GM21786 (cell line): Measurements from ENCODE around the gene SLC38A1.
A peak's percentile ranks its signal among the peaks of the same experiment; 100 is the strongest.

Experiments
- ATAC-seq: cut with Tn5 transposase; IDR thresholded peaks from one replicate; pipeline ENCODE4 v1.9.1; 2021; ENCODE audit not compliant: unreplicated experiment

SLC38A1 gene

DNA sequence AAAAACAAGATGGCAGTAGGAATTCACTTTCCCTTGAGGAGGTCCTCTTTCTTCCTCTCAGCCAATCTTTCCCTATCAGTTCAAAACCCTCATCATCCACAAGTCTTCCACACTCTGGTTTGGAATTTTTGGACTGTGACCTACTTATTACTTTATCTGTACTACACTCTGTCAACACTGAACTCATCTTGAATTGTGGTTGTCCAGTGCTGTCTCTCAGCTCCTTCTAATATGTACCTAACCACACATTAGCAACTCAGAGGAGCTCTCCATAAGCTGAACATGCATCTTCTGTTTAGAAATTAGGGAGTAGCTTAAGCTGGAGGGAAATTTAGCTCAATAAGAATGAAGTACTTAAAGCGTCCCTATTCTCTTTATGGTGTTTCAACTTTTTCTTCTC is 34.8 kb downstream of the SLC38A1 start:
- no peak for ATAC-seq

DNA sequence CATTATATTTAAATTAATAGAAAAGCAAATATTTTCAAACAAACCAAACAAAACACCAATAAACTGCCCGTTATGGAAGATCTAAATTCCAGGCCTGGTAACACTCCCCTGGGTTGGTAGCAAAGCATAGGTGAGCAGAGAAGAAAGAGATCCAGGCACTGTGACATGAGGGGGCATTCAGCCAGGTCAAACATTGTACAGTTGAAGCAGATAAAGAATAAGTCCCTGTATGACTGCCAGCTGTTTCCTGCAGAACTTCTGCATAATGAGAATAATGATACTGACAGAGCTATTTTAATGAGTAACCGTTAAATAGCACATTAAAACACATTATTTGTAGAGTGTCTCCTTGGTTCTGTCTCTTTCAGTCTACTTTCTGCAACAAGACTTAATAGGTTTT is 35.4 kb downstream of the SLC38A1 start:
- ATAC-seq = no peak

DNA sequence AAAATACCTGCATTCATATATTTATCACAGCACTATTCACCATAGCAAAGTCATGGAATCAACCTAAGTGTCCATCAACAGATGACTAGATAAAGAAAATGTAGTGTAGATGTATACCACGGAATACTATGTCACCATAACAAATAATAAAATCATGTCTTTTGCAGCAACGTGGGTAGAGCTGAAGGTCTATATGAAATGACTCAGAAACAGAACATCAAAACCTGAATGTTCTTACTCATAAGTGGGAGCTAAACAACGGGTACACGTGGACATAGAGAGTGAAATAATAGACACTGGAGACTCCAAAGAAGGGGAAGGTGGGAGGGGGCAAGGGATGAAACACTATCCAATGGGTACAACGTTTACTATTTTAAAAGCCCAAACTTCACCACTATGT is 37.9 kb downstream of the SLC38A1 start:
- ATAC-seq = no peak

DNA sequence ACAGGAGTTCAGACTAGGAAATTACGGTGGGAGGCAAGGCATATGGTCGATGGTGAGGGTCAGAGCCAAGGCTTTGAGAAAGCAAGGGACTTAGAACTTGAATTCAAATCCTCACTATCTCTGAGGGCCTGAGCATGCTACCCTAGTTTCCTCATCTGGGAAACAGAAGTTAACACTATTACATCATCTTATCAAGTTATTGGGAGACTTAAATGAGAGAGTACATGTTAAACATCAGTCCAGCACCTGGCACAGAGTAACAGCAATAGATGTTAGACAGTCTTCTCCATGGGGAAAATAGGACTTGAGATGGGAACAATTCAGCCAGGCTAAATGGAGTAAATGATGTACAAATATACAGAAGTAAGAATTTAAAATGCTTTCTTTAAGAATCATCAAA is 38.5 kb downstream of the SLC38A1 start:
- ATAC-seq = no peak

DNA sequence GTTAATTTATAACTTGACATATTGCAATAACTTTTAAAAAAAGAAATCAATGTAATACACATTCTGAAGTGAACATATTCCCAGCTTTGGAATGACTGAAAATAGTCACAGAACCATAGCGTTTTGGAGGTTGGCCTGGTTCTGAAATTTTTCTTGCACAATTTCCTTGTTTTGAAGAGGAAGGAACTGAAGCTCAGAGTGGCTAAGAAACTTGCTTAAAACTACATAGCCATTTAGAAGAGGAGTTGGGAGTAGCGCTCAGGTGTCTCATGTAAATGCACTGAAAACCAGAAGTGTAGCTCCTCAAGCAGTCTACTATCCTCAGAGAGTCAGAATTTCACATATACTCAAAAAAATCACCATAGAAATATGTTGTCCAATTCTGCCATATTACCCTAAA is 41.2 kb downstream of the SLC38A1 start:
- ATAC-seq = no peak

DNA sequence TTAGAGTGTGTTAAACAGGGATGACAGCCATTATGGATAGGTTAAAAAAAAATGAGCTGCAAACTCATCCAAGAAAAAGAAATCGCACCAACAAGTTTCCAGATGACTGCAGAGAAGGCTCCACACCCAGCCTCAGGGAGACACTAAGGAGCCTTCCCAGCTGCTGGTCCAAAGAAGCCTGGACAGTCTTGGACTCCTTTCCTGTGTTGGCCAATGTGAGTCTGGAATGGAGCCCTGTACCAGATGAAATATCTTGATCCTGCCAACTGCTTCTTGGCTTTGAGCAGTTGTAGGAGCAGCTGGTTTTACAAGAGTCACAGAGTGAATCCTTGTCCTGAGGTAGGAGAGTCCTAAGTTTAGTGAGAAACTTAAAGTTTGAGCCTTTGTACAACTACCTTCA is 44.5 kb downstream of the SLC38A1 start:
- no peak for ATAC-seq

DNA sequence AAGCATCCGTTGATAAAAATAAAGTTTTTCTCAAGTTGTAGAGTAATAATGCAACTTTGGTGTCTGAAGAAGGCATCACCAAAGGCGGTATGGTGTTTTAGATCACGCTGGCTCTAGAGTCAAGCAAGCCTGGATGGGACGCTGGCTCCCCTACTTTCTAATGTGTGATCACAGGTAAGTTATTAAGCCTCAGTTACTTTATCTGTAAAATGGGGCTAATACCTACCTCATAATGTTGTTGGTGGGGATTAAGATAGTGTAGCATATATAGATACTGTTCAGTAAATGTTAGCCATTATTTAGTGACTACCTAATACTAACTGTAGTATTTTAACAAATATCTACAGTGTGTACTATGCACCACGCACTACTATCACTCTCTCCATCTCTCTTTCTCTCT is 45.8 kb downstream of the SLC38A1 start:
- ATAC-seq = no peak

DNA sequence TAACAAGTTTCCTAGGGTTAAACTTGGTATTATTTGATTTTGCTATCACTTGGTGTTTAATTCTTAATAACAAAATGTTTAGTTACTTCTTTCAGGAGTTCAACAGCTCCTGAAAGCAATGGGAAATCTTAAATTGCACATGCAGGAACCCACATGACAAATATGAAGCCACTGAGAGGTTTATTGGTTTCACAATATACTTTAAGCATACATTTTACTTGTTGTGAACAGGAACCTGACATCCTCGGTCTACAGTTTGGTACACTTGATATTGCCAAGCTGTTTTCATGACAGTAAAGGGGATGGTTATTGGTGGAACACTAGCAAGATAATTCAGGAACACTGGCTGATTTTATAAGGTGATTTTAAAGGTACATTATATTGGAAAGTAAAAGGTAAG is 46.2 kb downstream of the SLC38A1 start:
- no peak for ATAC-seq

DNA sequence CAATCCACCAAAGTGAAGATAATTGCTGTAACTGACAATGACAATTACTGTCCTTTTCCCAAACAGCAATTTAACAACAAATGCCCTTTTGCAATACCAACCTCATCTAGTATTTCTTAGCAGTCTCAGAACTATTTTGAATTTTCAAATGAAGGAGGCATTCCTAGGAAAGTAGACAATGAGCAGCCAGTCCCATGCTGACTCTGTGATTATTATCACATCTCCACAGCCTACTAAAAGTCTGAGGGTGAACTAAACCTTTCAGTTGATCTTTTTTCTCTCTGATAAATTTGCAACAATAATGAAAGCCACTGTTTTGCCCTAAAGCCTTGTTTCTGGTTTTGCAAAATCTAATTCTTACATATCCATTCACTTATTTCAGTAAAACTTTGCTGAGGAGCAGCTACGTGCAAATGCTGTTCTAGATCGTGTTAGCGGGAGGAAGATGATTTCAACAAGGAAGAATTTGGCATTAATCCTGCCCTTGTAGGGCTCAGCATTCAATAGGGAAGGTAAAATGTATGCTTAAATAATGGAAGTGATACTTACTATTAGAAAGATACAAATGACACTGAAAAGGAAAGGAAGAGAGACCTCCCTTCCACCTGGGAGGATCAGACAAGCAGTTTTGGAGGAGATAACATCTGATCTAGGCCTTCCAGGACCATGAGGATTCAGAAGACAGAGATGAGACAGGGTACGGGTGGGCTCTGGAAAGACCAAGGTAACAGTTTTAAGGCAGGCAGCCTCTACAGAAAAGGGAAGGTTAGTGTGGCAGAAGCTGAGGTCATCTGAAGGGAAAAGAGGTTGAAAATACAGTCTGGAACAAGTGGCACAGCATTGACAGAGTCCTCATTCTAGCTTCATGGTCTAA is 47.4 kb downstream of the SLC38A1 start:
- no peak for ATAC-seq

DNA sequence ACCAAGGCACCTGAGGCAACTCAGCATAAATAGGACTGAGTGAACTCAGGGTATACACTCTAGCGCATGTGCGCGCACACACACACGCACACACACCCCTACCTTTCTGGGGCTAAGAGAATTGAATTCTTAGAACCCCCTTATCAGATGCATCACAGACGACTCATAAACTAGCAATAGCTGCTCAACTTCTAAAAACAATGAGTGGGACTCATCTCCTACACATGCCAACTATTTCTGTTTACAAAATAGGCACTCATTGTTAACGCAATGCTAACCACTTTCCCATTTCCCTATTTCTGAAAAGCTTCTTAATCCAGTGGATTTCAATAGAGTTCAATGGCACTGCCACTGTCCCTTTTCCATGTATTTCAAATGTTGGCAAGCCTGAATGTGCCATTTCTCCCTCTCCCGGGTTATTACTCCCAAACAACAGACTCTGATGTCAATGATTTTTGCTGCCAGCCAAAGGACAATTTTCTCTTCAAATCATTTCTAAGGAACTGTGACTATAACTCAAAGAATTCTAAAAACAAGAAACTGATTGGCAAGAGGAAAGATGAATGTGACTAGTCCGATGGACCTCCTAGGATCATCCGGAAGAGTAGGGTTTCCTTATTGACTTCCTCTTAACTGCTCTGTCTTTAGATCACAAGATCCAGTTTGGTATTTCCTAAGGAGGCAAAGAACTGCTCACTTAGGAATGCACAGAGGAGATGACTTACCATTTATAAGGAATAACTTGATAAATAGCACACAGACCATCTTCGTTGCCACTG is 48.8 kb downstream of the SLC38A1 start:
- no peak for ATAC-seq

DNA sequence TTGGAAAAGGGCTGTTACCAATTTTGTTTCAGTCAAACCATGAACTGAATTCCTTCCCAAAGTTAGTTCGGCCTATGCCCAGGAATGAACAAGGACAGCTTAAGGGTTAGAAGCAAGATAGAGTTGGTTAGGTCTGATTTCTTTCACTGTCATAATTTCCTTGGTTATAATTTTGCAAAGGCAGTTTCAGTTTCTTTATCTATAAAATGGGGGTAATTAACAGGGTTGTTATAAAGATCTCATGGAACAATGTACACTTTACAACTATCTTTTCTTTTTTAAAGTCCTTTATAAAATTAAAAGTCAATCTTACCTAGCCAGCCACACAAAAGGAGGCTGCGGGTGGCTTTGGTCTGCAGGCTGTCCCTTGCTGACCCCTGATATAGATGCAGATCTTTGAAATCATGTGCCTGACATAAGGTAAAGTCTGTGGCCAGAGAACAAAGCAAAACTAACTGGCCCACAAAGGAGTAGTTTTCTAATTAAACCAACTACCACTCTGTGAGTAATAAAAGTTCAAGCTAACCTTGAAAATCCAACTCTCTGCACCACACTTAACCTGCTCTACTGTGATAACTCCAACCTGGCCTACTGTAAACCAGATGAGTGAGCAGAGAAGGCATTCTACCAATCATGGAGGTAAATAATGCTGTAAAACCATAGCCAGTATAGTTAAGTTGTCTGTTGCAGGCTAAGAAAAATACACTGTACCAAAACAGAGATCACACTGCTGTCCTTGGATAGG is 49.5 kb downstream of the SLC38A1 start:
- no peak for ATAC-seq

DNA sequence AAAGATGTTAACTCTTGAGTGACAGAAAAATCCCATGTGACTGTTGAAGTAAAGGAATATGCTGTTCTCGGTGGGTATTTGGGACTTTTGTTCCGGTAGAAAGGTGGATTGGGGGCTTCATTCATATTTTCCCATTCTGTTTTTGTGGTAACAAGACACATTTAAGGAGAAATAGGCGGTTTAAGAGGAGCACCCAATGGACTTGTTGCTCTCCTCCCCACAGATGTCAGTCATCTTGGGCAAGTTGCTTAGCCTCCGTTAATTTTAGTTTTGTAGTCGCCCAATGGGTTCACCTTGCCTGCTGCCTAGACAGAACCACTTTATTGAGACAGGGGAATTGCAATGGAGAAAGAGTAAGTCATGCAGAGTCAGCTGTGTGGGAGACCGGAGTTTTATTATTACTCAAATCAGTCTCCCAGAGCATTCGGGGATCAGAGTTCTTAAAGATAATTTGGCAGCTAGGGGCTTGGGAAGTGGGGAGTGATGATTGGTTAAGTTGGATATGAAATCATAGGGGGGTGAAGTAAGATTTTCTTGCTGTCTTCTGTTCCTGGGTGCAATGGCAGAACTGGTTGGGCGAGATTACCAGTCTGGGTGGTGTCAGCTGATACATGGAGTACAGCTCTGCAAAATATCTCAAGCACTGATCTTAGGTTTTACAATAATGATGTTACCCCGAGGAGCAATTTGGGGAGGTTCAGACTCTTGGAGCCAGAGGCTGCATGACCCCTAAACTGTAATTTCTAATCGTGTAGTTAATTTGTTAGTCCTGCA is 50.3 kb downstream of the SLC38A1 start:
- no peak for ATAC-seq

DNA sequence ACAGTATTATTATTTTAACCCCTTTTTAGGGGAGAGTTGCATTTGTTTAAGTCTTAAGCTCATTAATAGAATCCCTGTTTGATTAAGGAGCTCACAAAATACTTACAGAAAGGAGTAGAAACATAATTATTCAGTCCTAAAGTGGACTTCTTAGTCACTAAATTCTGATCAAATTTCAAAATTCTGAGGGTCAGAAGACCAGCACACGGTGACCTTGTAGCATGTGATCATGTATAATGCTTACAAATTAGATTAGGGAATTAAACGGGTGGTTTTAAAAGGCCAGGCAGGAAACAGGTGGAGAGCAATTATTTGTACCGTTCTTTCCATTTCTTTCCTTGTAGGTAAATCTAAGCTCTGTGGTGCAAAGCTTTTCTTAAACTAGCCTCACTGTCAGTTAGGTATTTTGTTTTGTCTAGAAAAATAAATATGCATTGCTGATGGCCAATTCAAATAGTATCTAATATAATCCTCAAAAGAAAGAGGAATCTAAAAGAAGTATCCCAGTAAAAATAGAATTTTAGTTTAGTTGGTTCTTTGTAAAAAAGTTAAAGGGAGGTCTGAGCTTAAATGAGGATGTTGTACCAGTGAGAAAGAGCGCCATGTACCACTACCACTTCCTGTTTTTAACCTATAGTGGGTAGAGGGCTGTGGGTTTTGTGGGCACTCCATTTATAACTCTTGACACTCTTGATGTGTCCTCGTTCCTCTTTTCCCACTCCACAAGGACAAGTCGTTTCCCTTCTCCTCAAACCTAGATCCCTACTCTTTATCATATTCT is 51.1 kb downstream of the SLC38A1 start:
- peak; percentile 61 for ATAC-seq

DNA sequence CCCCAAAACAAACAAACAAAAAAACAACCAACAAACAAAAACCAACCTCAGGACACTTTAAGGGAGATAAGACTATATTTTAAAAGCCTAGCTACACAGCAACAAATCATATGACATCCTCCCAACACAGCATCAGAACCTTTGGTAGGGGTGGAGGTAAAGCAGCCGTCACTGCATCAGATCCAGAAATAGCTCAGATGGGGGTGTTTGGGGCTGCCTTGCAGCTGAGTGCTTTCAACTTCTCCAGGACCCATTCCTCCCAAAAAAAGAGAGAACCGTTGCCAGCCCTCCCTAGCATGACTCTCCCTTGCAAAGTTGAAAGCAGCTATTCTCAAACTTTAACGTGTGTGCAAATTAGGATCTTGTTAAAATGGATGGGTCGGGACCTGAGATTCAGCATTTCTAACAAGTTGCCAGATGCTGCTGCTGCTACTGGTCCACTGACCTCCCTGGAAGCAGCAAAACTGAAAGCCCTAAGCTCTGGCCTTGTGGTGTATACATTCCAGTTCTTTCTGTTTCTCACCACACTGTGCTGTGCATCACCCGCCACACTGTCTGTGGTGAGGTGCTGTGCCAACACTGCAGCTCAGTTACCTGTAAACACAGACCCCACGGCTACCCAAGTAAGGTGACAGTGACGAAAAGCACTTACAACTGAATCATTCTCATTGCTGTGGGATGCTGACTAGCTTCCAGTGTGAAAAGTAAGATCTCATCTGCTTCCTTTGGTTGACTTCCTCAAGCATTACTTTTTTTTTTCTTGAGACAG is 54.0 kb downstream of the SLC38A1 start:
- peak; percentile 60 for ATAC-seq

DNA sequence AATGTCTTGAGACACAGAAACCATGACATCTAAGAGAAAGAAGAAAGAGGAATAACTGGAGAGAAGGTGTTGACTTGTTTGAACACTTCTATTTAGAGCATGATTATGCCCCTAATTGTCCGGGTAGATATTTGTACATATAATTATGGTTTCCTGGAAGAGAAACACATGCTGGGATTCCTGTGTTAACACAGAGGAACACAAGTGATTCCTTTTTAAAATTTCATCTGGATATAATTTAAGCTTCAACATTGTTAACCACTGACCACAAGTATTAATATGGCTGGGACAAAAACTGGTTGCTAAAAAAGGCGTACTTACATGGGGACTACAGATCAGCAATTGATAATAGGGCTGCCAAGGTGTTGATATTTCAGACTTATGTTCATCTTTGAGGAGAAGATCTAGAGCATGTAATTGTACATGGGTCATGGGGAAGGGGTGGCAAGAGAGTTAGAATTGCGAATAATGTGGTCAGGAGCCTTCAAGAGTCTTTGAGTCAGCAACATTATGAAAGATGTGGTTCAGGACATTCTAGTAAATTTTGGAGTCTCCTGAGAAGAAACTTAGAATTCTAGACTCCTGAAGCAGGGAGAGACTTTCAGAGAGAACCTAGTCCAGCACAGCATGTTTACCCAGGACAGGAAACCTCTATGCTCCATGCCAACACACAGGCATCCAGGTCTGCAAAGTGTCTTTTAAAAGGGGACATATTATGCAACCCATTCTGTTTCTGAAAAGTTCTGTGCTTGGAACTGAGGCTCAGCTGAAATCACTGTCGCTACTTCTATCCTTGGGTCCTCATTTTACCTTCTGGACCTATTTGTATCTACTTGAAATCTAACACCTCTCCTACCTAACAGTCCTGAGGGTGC is 56.5 kb downstream of the SLC38A1 start:
- ATAC-seq = no peak

DNA sequence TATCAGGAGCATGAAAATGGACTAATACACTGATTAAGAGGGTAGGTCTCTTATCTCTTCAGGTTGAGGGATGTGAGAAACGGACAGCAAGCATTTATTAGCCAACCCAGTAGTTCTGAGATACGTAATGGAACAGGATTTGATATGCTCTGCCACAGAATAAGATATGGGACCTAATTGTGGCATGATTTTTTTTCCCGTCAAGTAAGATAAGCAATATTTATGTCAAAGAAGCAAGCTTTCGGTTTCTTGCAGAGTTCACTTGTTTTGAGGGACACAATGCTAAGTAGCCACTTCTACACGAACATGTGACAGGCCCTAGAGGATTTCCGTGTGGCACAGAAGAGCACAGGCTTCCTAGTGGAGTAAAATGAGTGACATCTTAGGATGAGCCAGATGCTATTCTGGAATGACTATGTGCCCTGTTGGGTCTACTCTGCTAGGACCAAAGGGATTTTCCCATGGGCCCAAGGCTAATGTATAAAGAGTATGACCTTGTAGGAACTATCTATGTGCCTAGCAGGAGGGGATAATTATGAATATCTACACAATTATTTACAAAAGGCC is 57.9 kb downstream of the SLC38A1 start:
- ATAC-seq = no peak

DNA sequence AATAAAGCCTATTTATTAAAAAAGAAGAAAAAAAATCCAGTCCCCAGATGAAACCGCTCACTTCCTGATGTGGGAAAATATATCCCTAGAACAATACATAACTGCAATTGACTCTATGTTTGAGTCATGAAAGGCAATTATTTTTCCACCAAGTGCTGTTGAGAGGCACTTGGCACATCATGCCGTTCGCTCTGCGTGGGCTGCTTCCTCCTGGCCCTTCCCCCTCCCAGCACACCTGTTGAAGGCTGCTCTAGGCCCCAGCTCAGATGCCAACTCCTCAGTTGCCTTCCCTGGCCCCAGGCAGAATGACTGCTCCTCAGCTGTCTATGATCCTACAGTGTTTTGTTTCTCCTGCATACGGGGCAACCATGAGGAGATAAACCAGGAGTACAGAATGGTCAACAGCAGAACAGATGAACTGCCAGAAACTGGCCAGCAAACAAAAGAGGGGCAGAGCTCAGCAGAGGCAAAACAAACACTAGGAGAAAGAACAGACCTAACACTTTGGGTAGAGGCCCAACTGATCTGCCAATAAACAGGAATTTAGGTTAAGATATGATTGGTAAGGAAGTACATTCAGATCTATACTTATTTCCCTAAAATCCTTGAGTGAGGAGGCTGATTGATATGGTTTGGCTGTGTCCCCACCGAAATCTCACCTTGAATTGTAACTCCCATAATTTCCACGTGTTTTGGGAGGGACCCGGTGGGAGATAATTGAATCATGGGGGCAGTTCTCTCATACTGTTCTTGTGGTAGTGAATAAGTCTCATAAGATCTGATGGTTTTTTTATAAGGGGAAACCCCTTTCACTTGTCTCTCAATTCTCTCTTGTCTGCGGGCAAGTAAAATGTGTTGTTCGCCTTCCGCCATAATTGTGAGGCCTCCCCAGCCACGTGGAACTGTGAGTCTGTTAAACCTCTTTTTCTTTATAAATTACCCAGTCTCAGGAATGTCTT is 58.6 kb downstream of the SLC38A1 start:
- ATAC-seq = peak; percentile 61
